ENCODE data around the gene JMJD1C.

GRCh38 chr10:63206576-63206975 lies 259.2 kb downstream of the JMJD1C start:
- TF ChIP-seq CTCF (IDR thresholded peaks at IDR 0.05; ENCODE audit: low read depth, low read length) (no peak), EZH2phosphoT487 (IDR thresholded peaks at IDR 0.05; ENCODE audit: low read depth) (no peak)
